Pancreas (tissue), 10 donors: ENCODE data around the gene CTRL. TPM values are rescaled to one million over a fixed set of nuclear protein-coding genes. Genes with fewer than 3 reads are reported as not detected.

ENCODE experiments used
- ATAC-seq, 4 donors: fragments of 200-7000 bp; cut with Tn5 transposase; one replicate each; pipeline versions ENCODE4 v1.8.0 to v1.9.1; 2020; ENCODE audit warnings: mild to moderate bottlenecking in 4 of 4, moderate library complexity in 4 of 4
- DNase-seq, 6 donors: peaks; one replicate each; pipeline ENCODE4 v3.0.0-alpha.2; 2020
- FAIRE-seq: peaks from 2 replicates; lab custom pipeline; 2012; peaks lifted over from hg19 to GRCh38; lab: Jason Lieb, UNC
- H3K27ac ChIP-seq, 4 donors: fragments of 200-600 bp; sonication (generic); 1 replicate in 3 of 4; 2 replicates in 1 of 4; pipeline versions ENCODE4 v1.5.0 to v1.8.0; 2020
- H3K27me3 ChIP-seq, 4 donors: fragments of 200-600 bp; one replicate each; pipeline ENCODE4 v1.8.0; 2021
- H3K36me3 ChIP-seq, 3 donors: fragments of 200-600 bp; sonication (generic) in 1 of 3; one replicate each; pipeline versions ENCODE4 v1.5.0 to v1.8.0; 2020 to 2021
- H3K4me1 ChIP-seq, 3 donors: fragments of 200-600 bp; one replicate each; pipeline ENCODE4 v1.8.0; 2021
- H3K4me3 ChIP-seq, 4 donors: fragments of 200-600 bp; sonication (generic) in 2 of 4; one replicate each; pipeline versions ENCODE4 v1.5.0 to v1.8.0; 2020 to 2021
- H3K9me3 ChIP-seq, 4 donors: fragments of 200-600 bp; one replicate each; pipeline ENCODE4 v1.8.0; 2021
- WGBS, 2 donors: extraction: QIAGEN DNeasy Blood & Tissue Kit; methylation state at CpG; one replicate each; pipeline ENCODE4 v1.1.7; 2013; 5-methylcytosine and 5-hydroxymethylcytosine counted together
- intact Hi-C, 3 donors: fragments of 100-400 bp; cut with DNase I; formaldehyde crosslinking; loops; one replicate each; pipeline versions ENCODE4 v1.11.1 to v1.14.2; 2022
- polyA plus RNA-seq, 2 donors: library from polyadenylated mRNA; stranded (reverse); fragments of 200-250 nt; gene quantifications; one replicate each; pipeline ENCODE4 v1.2.3, GENCODE V29; 2013
- total RNA-seq, 6 donors: library from RNA; stranded (reverse); fragmentation: NEBNext Ultra II Directional in 4 of 6; extraction: Animal tissue kit (Norgen Biotek cat#: 25700) in 4 of 6; gene quantifications; one replicate each; pipeline versions ENCODE4 v1.2.1 to v1.2.4, GENCODE V29; 2021 to 2023
- TF ChIP-seq, protein P1 (sequence below), 4 donors: fragments of 200-600 bp; sonication (generic) in 3 of 4; IDR thresholded peaks; one replicate each; pipeline versions ENCODE4 v1.5.0 to v1.8.0; 2021; ENCODE audit warnings: antibody characterized with exemption in 4 of 4
- donor health status: healthy with polysubstance abuse.
- donor health status: DM: no; HTN: no; CAD: no; lungs with moderate emphysema.
- donor health status: DM: no; HTN: no; CAD: no.
- donor health status: control.
- donor health status: control.
- donor health status: Bipolar disorder and iron deficiency.
- donor health status: DM: yes; HTN: yes; CAD: no.
- donor health status: DM: no; HTN: no; CAD: no.
- donor health status: DM: no; HTN: no; CAD: no.
- donor health status: DM: yes; HTN: yes; CAD: no.

The CTRL gene
- total and polyA plus RNA-seq, 8 donors: 559 to 2,165 (median 673) TPM

DNA sequence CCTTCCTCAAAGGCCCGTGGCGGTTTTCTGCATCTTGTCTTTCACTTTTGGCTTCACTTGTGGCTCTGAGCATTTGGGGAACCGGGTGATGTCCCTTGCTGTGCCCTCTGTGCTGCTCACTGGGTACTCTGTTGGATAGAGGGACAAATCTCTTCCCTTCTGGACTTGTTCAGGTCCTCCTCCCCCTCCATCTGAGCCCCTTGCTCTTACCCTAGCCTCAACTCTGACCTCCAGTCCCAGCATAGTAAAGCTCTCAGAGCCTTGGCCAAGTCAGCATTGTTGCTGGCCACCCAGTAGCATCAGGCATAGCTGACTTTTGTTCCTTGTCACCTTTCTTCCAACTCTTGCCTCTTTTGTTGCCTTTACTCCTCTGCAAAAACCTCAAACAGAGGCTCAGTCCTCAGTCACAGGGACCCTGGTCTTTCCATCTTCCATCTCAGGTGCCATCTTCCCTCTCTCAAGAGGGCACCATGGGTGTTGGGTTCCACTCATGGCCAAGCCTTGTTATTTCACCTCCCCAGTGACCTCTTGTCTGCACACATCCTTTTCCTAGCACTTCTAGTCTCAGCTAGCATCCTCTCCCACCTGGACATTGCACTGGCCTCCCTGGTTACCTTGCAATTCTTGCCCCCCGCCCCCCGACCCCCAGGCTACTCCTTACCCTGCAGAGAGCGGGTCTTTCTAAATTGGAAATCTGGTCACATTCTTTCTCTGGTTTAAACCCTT, 5.4 kb upstream of the CTRL start:
- FAIRE-seq (no peak), ATAC-seq (no peak), DNase-seq (no peak)
- TF ChIP-seq, protein P1, sequence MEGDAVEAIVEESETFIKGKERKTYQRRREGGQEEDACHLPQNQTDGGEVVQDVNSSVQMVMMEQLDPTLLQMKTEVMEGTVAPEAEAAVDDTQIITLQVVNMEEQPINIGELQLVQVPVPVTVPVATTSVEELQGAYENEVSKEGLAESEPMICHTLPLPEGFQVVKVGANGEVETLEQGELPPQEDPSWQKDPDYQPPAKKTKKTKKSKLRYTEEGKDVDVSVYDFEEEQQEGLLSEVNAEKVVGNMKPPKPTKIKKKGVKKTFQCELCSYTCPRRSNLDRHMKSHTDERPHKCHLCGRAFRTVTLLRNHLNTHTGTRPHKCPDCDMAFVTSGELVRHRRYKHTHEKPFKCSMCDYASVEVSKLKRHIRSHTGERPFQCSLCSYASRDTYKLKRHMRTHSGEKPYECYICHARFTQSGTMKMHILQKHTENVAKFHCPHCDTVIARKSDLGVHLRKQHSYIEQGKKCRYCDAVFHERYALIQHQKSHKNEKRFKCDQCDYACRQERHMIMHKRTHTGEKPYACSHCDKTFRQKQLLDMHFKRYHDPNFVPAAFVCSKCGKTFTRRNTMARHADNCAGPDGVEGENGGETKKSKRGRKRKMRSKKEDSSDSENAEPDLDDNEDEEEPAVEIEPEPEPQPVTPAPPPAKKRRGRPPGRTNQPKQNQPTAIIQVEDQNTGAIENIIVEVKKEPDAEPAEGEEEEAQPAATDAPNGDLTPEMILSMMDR (IDR thresholded peaks at IDR 0.05): no peak
- Histone ChIP-seq H3K27me3 (no peaks in the 10 kb centered on the region), H3K36me3 (no peaks in the 10 kb centered on the region), H3K4me3 (peak overlapping the region; percentile 80 to 94 (median 91)), H3K27ac (peak overlapping the region; percentile 81 to 95 (median 87)), H3K4me1 (peaks cover 0 to 20% (median 4%) of the 10 kb centered on the region in 3 donors), H3K9me3 (no peaks in the 10 kb centered on the region)
- WGBS, 2 donors: 44 to 45% methylated on average over 6 of the region's 6 CpGs
- intact Hi-C loops: loop anchor here in 1 of 3 donors (10.0 kb wide), 1 partner anchor 412 kb away; the partner anchor contains the start of gene RIPOR1

DNA sequence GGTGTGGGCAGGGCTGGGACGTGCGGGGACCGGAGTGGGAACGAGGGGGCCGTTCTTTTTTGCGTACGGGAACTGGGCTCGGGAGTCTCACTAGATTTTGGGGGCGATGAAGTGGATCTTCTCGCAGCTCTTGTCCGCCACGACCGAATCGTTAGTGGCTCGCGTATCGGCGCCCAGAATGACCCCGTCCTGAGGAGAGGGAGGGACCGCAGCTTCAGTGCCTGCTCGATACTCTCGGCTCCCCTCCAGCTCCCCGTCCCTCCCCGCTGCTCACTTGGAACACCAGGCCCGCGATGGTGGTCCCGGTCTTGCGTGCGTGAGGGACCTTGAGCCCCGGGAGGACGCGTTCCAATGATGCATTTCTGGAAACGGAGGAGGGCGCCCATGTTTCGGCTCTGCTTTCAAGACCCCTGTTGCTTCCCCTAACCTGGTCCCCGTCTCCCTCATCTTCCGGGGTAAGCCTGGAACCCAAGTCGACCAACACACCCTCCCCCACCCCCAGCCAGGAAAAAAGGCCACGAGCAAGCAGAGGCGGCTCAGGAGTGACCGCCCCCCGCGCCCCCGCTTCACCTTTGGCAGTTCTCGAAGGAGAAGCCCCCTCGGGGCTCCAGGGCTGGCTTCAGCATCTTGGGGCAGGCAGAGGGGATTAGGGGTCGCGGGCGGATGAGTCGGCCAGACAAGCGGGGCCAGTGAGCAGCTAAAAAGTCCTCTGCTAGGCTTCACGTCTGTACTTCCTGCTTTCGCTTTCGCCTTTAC, 4.6 kb upstream of the CTRL start, which contains the start of gene PSMB10:
TSS of gene PSMB10 (minus strand) at position 727 of the 756 bp plus-strand sequence. CDS start at position 626, 101 bp downstream.
- H3K36me3 ChIP-seq: no peaks in the 10 kb centered on the region

DNA sequence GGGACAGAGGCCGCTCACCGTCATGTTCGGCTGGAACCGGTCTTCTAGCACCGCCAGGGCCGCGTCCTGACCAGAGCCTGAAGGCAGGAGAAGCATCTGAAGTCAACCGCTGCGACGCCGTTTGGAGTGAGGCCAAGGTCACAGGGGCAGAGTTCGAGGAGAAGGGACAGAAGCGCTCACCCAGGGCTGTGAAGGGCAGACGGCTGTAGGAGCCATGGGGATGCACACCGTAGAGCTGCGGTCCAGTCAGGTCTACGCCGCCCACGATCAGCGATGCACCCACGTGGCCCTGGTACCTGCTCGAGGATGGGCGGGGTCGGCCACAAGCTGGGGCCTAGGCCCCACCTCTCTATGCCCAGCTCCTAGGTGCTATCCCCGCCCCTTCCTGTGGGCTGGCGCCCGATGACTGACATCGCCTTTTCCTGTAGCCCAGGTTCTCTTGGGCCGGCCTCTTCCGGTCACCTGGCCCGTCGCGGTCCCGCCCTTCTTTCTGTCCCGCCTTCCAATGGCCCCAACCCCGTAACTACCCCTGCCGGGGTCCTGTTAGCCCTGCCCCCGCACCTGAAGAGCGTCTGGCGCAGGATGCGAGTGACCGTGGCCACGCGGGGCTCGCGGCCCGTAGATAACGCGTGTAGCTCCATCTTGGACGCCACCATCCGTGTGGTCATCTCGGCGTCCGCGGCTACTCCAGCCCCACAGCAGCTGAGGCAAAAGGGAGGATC, 3.9 kb upstream of the CTRL start:
- Histone ChIP-seq H3K4me1 (peaks cover 0 to 20% (median 4%) of the 10 kb centered on the region in 3 donors), H3K4me3 (peak overlapping the region; percentile 80 to 94 (median 91)), H3K36me3 (no peaks in the 10 kb centered on the region), H3K27me3 (no peaks in the 10 kb centered on the region), H3K9me3 (no peaks in the 10 kb centered on the region), H3K27ac (peak overlapping the region; percentile 81 to 95 (median 87))
- WGBS, 2 donors: 1% methylated on average over 52 to 55 of the region's 55 CpGs
- ATAC-seq: peak; percentile 84 to 93 (median 86)
- no peak for FAIRE-seq
- DNase-seq: peak; percentile 92 to 99 (median 98)
- TF ChIP-seq, protein P1 (IDR thresholded peaks at IDR 0.05): no peak
- intact Hi-C loops: loop anchor here in 1 of 3 donors (10.0 kb wide), 1 partner anchor 411 kb away; the partner anchor contains the start of gene RIPOR1

More for the DNA sequence above, 4.6 kb upstream of the CTRL start, which contains the start of gene PSMB10:
- H3K4me1 ChIP-seq: peaks cover 0 to 20% (median 4%) of the 10 kb centered on the region in 3 donors
- WGBS, 2 donors: 0% methylated on average over 46 to 54 of the region's 54 CpGs
- peak; percentile 15 to 55 (median 28) for ATAC-seq
- peak within 1 kb of the TSS; percentile 81 to 95 (median 87) for H3K27ac ChIP-seq
- no peak for FAIRE-seq
- H3K9me3 ChIP-seq: no peaks in the 10 kb centered on the region
- TF ChIP-seq, protein P1 (IDR thresholded peaks at IDR 0.05): no peak
- H3K4me3 ChIP-seq: peak within 1 kb of the TSS; percentile 80 to 94 (median 91)
- peak; percentile 53 to 82 (median 70) for DNase-seq
- H3K27me3 ChIP-seq: no peaks in the 10 kb centered on the region
- intact Hi-C loops: loop anchor here in 1 of 3 donors (10.0 kb wide), 1 partner anchor 412 kb away; the partner anchor contains the start of gene RIPOR1

DNA sequence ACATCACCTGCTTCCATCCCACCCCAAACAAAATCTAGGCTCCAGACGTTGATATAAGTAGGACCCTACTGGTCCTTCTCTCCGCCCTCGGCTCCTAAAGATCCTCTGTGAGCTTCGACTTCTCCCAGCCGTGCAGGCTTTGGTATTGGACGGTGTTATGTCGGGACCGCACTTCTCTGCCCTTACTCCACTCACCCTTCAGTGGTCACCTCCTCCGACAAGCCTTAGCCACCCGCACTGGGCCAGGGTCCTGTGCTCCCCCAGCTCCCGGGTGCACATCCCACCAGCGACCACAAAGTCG, 3.4 kb upstream of the CTRL start:
- Histone ChIP-seq H3K4me3 (peak overlapping the region in 3 of 4 donors; percentile 90 to 94 (median 92)), H3K4me1 (peaks cover 0 to 20% (median 4%) of the 10 kb centered on the region in 3 donors), H3K27ac (peak overlapping the region; percentile 28 to 95 (median 83)), H3K9me3 (no peaks in the 10 kb centered on the region), H3K36me3 (peaks cover 0 to 3% (median 0%) of the 10 kb centered on the region in 3 donors), H3K27me3 (no peaks in the 10 kb centered on the region)
- intact Hi-C loops: loop anchor here in 1 of 3 donors (10.0 kb wide), 1 partner anchor 410 kb away; the partner anchor contains the start of gene RIPOR1
- TF ChIP-seq, protein P1 (IDR thresholded peaks at IDR 0.05): no peak
- FAIRE-seq (no peak), DNase-seq (no peak), ATAC-seq (peak in 1 of 4 donors; percentile 0)
- whole genome bisulfite sequencing, 2 donors: 9 to 14% methylated on average over 13 of the region's 13 CpGs
